Activated CD8-positive, alpha-beta memory T cell treated with anti-CD3 and anti-CD28 coated beads for 24 hours (primary cell): ENCODE measurements around the gene KRTAP10-6.

ENCODE experiments used
- DNase-seq: peaks from one replicate; pipeline ENCODE4 v3.0.0-alpha.2; 2020

Gene KRTAP10-6

DNA sequence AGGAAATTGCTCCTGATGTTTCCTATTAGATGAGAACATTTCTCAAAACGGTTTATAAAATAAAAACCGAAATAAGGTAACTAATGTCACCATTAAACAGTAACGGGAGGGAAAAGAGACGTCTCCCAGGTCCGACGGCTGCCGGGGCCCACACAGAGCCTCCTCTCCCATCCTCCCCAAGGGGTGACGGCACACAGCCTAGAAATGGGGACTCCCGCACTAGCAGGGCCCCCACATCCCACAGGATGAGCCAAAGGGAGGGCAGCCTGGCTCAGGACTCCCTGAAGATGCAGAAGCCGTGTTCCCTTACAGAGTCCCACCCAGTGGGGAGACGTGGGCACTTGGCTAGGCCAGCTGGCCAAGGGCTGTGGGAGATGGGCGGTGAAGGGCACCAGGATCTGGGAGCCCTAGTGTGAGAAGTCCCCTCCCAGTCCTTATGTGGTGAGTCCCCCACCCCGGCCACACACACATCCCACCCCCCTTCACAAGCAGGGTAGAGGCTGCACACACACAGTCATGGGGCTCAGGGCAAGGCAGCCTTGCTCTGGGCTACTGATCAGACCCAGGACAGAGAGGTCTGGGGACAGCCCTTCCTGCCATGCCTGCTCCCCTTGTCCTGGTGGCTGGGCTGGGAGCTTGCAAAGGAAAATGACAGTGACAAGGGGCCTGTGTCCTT is 37.0 kb downstream of the KRTAP10-6 start:
- peak; percentile 33 for DNase-seq

DNA sequence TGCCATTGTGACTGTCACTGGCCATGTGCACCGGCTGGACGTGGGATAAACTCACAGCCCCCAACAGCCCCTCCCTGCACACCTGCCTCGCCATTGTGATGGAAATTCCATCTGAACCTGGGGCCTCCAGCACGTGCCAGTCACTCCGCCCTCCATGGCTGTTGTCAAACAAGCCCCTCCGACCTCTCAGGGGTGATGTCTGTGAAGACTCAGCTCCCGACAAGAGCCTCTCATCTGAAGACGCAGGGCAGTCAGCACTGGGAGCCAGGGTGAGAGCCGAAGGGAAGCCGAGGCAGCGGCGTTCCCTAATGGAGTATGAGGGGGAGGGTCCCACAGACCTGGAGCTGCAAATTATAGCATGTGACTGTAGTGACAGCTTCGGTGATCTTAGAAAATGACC is 39.6 kb downstream of the KRTAP10-6 start:
- no peak for DNase-seq

DNA sequence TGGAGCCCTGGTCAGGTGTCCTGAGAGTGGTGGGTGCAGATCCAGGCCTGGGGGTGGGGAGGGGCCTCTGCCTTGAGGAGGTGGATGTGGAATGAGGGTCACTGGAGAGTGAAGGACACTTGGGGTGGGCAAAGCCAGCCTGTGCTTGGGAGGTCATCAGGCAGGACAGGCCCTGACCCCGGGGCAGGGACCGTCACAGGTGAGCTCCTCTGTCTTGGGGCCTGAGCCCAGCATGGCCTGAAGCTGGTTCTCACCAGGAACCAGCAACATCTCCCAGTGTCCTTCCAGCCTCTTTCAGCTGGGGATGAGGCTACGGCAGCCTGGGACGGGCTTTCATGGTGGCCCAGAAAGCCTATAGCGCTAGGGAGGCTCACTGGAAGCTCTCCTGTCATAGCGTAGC is 40.2 kb downstream of the KRTAP10-6 start:
- DNase-seq, result peak; percentile 41

DNA sequence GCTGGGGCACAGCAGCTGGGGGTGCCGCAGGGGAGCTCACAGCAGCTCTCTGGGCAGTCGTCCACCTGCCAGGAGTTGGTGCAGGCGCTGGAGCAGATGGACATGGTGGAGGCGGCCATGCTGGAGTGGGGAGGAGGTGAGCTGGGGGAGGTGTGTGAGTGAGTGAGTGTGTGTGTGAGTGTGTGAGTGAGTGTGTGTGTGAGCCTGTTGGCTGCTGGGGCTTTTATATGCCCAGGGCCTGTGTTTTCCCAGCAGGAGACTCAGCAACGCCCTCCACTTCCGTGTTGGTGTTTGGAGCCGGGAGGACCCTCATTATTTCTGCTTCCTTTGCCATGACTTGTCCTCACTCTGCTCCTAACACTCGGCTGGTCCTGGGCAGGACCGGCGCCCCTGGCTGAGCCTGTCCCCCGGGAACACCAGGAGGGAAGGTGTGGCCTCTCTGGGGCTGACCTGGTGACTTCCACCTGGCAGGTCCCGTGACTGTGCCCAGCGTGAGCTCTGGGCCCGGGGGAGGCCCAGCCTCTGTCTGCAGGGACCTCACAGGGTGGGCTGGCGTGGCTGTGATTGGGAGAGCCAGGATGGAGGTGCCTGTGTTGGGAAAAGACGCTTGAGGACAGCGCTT is 40.9 kb downstream of the KRTAP10-6 start, which contains the start of gene KRTAP10-2:
TSS of gene KRTAP10-2 (minus strand) at position 166 of the 622 bp plus-strand sequence. CDS start at position 119, 47 bp downstream.
- DNase-seq, result peak; percentile 44

DNA sequence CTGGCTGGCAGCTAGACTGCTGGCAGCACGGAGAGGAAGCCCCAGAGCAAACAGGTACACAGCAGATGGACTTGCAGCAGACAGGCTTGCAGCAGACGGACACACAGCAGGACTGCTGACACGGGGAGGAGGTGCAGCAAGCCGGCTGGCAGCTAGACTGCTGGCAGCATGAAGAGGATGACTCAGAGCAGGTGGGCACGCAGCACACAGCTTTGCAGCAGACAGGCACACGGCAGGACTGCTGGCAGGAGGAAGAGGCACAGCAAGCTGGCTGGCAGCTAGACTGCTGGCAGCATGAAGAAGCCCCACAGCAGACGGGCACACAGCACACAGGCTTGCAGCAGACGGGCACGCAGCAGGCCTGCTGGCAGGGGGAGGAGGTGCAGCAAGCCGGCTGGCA is 41.5 kb downstream of the KRTAP10-6 start:
- no peak for DNase-seq

DNA sequence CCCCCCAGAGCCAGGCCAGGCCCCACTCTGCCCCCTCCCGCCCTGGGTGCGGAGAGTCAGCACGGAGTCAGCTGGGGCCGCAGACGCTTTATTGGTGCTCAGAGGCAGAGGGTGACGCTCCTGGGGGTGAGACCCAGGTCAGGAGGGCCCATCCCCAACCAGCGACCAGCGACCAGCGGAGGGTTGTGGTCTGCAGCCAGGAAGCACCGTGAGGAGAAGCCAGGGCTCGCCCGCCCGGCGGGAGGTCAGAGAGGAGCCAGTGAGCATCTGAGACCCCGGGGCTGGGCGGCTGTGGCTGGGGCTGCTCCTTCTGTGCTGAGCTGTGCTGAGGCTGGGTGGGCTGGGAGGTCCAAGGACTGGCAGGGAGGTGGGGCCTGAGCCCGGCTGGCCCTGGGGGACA is 42.0 kb downstream of the KRTAP10-6 start:
- peak; percentile 37 for DNase-seq

DNA sequence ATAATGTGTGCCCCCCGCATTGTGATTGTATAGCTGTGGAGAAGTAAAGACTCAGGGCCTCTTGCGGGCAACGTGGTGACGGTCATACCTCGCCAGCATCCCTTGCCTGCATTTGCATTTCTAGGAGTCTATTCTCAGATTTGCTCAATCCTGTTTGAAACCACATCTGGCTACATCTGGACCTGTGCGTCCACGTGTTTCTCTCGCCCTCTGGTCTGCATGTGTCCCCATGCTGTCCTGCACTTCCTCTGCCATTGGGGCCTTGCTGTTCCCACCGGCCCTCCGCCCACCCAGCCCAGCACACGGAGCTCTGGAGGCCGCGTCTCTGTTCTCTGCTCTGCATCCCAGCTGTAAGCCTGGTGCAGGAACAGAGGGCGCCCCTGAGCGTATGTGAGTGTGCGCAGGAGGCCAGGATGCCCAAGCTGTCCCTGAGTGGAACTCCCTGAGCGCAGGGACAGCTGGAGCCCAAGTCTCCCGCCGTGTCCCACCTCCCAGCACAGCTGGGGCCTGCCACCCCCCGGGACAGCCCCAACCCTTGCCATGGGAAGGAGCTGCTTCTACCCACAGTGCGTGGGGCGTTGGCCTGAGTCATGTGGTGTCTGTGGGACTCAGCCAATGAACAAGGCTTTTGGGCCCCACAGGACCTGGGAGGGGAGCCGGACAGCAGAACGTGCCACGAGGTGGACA is 42.6 kb downstream of the KRTAP10-6 start:
- DNase-seq, result peak; percentile 50

DNA sequence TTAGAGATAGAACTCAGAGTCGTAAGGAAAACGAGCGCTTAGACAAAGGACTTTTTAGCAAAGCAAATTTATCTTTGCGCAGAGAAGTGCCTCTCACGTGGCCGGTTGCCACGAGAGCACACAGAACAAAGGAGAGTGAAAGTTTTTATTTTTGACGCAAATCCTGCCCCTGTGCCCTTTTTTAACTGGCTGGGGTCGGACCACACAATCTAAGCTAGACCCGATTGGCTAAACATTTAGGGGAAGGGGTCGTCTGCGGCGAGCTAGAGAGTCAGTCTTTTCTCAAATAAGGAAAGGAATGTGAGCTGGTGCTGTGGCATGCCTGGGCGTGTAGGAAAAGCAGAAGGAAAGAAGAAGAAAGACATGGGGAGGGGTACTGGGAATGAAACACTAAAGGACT is 43.4 kb downstream of the KRTAP10-6 start:
- no peak for DNase-seq

DNA sequence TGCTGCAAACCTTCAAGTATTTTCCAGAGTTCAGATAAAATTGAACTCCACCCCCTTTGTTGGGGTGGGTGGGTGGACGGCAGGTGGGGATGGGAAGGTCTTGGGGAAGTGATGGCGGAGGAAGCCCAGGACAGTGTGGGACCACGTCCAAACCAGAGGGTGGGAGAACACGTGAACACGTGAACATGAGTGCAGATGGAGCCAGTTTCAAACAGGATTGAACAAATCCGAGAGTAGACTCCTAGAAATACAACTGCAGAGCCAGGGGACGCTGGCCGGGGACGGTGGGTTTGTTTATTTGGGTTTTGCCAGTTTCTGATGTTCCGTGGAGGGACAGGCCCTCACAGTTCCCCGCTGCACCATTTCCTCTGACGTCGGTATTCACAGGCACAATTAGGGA is 43.9 kb downstream of the KRTAP10-6 start:
- DNase-seq, result peak; percentile 52

DNA sequence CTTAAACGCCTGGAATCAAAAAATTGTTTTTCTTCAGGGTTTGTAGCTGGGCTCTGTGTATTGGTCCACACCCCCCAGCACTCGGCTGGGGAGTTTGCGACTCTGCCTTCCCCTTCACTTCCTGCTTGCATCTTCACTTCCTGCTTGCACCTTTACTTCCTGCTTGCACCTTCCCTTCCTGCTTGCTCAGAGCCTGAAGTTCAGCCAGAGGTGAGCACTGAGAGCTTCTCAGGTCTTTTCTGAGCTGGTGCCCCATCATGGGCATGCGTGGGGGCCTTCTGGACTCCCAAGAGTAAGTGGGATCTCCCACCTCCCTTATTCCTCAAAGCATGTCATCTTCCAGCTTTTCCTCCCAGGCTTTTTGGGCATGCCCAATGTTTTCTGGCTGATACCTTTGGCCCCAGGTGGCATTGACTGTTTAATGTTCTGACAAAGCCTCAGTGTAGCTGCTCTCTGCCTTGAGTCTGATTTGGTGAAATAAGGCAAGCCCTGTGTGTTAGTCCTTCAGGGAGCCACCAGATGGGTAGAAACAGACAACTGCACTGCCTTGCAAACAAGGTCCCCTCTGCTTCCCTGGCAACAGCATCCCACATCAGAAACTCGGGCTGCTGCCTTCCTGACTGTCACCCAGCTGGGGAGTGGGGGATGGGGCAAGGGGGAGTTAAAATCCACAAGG is 44.5 kb downstream of the KRTAP10-6 start:
- peak; percentile 74 for DNase-seq

DNA sequence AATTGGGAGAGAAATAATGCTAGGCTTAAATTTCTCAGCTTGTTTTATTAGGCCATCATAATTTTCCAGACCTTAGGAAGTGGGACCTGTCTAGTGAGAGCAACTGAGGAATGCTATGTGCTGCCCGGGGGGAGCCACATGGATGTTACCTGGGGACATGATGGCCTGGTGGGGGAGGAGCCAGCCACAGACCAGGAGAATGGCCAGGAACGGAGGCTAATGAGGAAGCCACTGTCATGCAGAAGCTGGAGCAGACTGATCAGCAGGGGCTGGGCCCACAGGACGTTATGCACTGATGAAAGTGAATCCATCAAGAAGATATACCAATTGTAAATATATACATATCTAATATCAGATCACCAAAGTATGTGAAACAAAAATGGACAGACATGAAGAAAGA is 47.7 kb downstream of the KRTAP10-6 start:
- no peak for DNase-seq

DNA sequence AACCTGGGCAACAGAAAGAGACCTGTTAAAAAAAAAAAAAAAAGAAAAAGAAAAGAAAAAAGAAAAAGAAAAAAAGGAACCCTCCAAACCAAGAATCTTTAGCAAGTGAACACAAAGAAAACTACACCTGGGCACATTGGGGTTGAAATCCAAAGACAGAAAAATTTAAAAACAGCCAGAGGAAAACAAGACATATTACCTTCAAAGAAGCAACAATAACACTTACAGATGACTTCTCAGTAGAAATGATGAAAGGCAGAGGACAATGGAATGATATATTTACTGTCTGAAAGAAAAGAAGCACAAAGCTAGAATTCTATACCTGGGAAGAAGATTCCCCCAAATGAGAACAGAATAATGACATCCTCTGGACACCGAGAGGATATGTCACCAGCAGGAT is 49.6 kb downstream of the KRTAP10-6 start:
- no peak for DNase-seq
